Transverse colon (tissue), 4 donors: ENCODE measurements around the gene LRIG1. TPM values are rescaled to one million over a fixed set of nuclear protein-coding genes. Genes with fewer than 3 reads are reported as not detected.

Experiments
- DNase-seq: peaks from one replicate; pipeline ENCODE4 v3.0.0-alpha.2; 2019
- H3K27ac ChIP-seq, 4 donors: fragments of 200-600 bp; sonication (generic); 2 replicates each; pipeline ENCODE4 v1.5.1; 2016 to 2018; ENCODE audit warnings: inconsistent platforms in 4 of 4
- H3K27me3 ChIP-seq: fragments of 200-600 bp; sonication (generic); 2 replicates; pipeline ENCODE4 v1.5.1; 2017; ENCODE audit warnings: inconsistent platforms
- H3K36me3 ChIP-seq, 4 donors: fragments of 200-600 bp; sonication (generic); 2 replicates each; pipeline ENCODE4 v1.5.1; 2017 to 2019; ENCODE audit warnings: inconsistent platforms in 4 of 4
- H3K4me1 ChIP-seq, 4 donors: fragments of 200-600 bp; sonication (generic); 2 replicates each; pipeline ENCODE4 v1.5.1; 2017 to 2020; ENCODE audit warnings: inconsistent platforms in 4 of 4
- H3K4me3 ChIP-seq, 4 donors: fragments of 200-600 bp; sonication (generic); 1 replicate in 1 of 4; 2 replicates in 3 of 4; pipeline versions ENCODE4 v1.5.1 to v1.6.1; 2017 to 2019; ENCODE audit warnings: inconsistent platforms in 4 of 4
- H3K9me3 ChIP-seq, 2 donors: fragments of 200-600 bp; sonication (generic); 2 replicates each; pipeline ENCODE4 v1.5.1; 2017 to 2019; ENCODE audit warnings: inconsistent platforms in 2 of 2
- EP300 ChIP-seq: sonication (generic); formaldehyde crosslinking; IDR thresholded peaks from one replicate; pipeline ENCODE4 v1.6.1; 2017; ENCODE audit warnings: antibody characterized with exemption, low read depth
- POLR2A ChIP-seq: fragments of 450-650 bp; IDR thresholded peaks from one replicate; pipeline ENCODE4 v1.6.1; 2016; ENCODE audit warnings: antibody characterized with exemption, mild to moderate bottlenecking, moderate library complexity
- POLR2AphosphoS5 ChIP-seq, 3 donors: sonication (generic); formaldehyde crosslinking; IDR thresholded peaks; one replicate each; pipeline ENCODE4 v1.6.1; 2016; ENCODE audit warnings: antibody characterized with exemption in 3 of 3
- WGBS, 2 donors: methylation state at CpG; one replicate each; pipeline ENCODE4 v1.1.5; 2018; ENCODE audit warnings: low coverage in 1 of 2; 5-methylcytosine and 5-hydroxymethylcytosine counted together
- in situ Hi-C, 4 donors: fragments of 200-750 bp; cut with MboI; loops; one replicate each; pipeline versions ENCODE4 v1.15.0 to v1.15.1; 2017; ENCODE audit warnings: low sequenced_read_pairs in 3 of 4, low pct_ligation_motif_present in 1 of 4, low pct_unique_long_range_greater_than_20kb in 1 of 4
- intact Hi-C: fragments of 100-400 bp; cut with DNase I; formaldehyde crosslinking; loops from one replicate; pipeline ENCODE4 v1.15.1; 2023; ENCODE audit warnings: low total_unique reads
- total RNA-seq, 4 donors: library from RNA; depleted of rRNA; stranded (reverse); fragments of >200 nt; gene quantifications; one replicate each; pipeline ENCODE4 v1.1.0, GENCODE V29; 2016
- TF ChIP-seq, protein P1 (sequence below), 5 experiments: fragments of 200-600 bp in 3 of 5; fragments of 450-650 bp in 2 of 5; sonication (generic) in 3 of 5; IDR thresholded peaks; 1 replicate in 2 of 5; 2 replicates in 3 of 5; pipeline ENCODE4 v1.5.1; 2016 to 2017; ENCODE audit warnings: antibody characterized with exemption in 5 of 5, inconsistent platforms in 3 of 5, mild to moderate bottlenecking in 2 of 5, moderate library complexity in 1 of 5

Gene LRIG1
- total RNA-seq, 4 donors from 2014 or later = 67.2 to 87.6 (median 79.3) TPM

DNA sequence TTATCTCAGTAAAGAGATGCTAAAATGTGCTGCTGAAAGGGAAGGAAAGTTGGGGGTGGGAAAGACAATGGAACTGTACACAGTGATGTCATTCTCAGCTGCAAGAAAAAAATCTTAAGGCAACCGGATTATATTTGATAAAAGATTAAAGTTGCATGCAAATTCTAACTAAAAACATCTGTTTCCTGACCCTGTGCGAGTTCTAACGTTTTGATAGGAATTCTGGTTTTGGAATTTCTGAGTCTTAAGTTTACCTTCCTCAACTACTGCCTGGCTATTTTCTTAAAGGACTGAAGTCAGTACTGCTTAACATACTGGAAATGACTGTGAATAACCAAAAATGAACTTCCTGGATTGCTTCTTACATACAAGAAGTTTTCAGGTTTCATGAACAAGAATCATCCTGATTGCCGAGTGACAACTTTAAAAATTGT, 164.5 kb downstream of the LRIG1 start:
- H3K9me3 ChIP-seq = no peaks in the 10 kb centered on the region
- H3K4me1 ChIP-seq = no peaks in the 10 kb centered on the region
- intact Hi-C loops (no loop called here), in situ Hi-C loops (no loop called here)
- no peak for DNase-seq
- H3K36me3 ChIP-seq = no peaks in the 10 kb centered on the region
- 34 to 40% methylated on average over 4 of the region's 4 CpGs for WGBS, 2 donors
- TF ChIP-seq POLR2A (no peak), POLR2AphosphoS5 (IDR thresholded peaks at IDR 0.05) (no peak), EP300 (no peak)
- TF ChIP-seq, protein P1, sequence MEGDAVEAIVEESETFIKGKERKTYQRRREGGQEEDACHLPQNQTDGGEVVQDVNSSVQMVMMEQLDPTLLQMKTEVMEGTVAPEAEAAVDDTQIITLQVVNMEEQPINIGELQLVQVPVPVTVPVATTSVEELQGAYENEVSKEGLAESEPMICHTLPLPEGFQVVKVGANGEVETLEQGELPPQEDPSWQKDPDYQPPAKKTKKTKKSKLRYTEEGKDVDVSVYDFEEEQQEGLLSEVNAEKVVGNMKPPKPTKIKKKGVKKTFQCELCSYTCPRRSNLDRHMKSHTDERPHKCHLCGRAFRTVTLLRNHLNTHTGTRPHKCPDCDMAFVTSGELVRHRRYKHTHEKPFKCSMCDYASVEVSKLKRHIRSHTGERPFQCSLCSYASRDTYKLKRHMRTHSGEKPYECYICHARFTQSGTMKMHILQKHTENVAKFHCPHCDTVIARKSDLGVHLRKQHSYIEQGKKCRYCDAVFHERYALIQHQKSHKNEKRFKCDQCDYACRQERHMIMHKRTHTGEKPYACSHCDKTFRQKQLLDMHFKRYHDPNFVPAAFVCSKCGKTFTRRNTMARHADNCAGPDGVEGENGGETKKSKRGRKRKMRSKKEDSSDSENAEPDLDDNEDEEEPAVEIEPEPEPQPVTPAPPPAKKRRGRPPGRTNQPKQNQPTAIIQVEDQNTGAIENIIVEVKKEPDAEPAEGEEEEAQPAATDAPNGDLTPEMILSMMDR (IDR thresholded peaks at IDR 0.05) = no peak
- H3K27me3 ChIP-seq = no peaks in the 10 kb centered on the region
- H3K27ac ChIP-seq = no peak overlapping the region
- H3K4me3 ChIP-seq = no peak overlapping the region

DNA sequence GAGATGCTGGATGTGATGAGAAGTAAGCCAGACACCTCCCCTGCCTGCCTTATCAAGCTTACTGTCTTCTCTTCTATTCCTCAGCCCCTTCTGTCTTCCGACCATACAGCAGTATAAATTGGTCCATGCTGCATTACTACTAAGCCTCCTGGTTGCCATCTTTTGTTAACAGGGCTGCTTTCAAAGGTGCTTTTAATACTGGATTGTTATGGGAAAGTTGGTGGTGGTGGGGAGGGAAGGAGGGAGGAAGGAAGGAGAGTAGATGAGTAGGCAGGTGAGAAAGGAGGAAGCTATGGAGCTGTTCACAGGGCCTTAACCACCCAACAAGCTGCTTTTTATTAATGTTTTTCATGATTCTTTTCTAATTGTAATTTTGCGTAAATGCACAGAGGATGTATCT, 165.2 kb downstream of the LRIG1 start:
- H3K4me3 ChIP-seq = no peak overlapping the region
- H3K27ac ChIP-seq = no peak overlapping the region
- no peaks in the 10 kb centered on the region for H3K36me3 ChIP-seq
- intact Hi-C loops = no loop called here
- in situ Hi-C loops = no loop called here
- H3K9me3 ChIP-seq = no peaks in the 10 kb centered on the region
- H3K27me3 ChIP-seq = no peaks in the 10 kb centered on the region
- H3K4me1 ChIP-seq = no peaks in the 10 kb centered on the region
- DNase-seq = no peak
- 87 to 97% methylated on average over 1 to 2 of the region's 2 CpGs for WGBS, 2 donors
- no peak for TF ChIP-seq POLR2AphosphoS5 (IDR thresholded peaks at IDR 0.05)
